A549 (cell line): ENCODE measurements around the gene HIVEP3. TPM values are rescaled to one million over a fixed set of nuclear protein-coding genes. Genes with fewer than 3 reads are reported as not detected.

ENCODE experiments used
- ATAC-seq, 2 experiments: fragments of 200-7000 bp in 1 of 2; fragments of >200 bp in 1 of 2; cut with Nextera tagmentation in 1 of 2; cut with Tn5 transposase in 1 of 2; 3 replicates each; pipeline versions ENCODE4 v1.8.0 to v1.9.1; 2018 to 2020; ENCODE audit warnings: mild to moderate bottlenecking in 1 of 2, moderate library complexity in 1 of 2
- CTCF ChIA-PET: fragments of 300-600 bp; sonication (Branson Sonifier 250); formaldehyde crosslinking; extraction: SDS; loops from one replicate; lab custom pipeline; 2021; ENCODE audit warnings: antibody characterized with exemption, inconsistent platforms; lab: Yijun Ruan, JAX
- POLR2A ChIA-PET: fragments of 350-600 bp; formaldehyde crosslinking; extraction: SDS; loops from one replicate; lab custom pipeline; 2021; ENCODE audit warnings: antibody characterized with exemption, inconsistent platforms; lab: Yijun Ruan, JAX
- DNase-seq, 2 experiments: peaks; one replicate each; pipeline versions ENCODE4 v3.0.0 to v3.0.0-alpha.2; 2011 to 2016; ENCODE audit warnings: low read depth in 1 of 2, low spot score in 1 of 2
- FAIRE-seq: peaks from 2 replicates; lab custom pipeline; 2011; peaks lifted over from hg19 to GRCh38; lab: Jason Lieb, UNC
- H3K27ac ChIP-seq, 2 experiments: fragments of >200 bp; sonication (Bioruptor Twin); formaldehyde crosslinking; 3 replicates each; pipeline ENCODE4 v1.5.1; 2016 to 2017
- H3K4me1 ChIP-seq: fragments of >200 bp; sonication (Bioruptor Twin); formaldehyde crosslinking; 3 replicates; pipeline ENCODE4 v1.6.1; 2016
- H3K4me2 ChIP-seq: fragments of >200 bp; sonication (Bioruptor Twin); formaldehyde crosslinking; 3 replicates; pipeline ENCODE4 v1.6.1; 2016
- H3K4me3 ChIP-seq: fragments of >200 bp; sonication (Bioruptor Twin); formaldehyde crosslinking; 3 replicates; pipeline ENCODE4 v1.5.1; 2016
- H3K9me3 ChIP-seq: fragments of >200 bp; sonication (Bioruptor Twin); formaldehyde crosslinking; 3 replicates; pipeline ENCODE4 v1.6.1; 2016
- CBX2 ChIP-seq: fragments of 200-600 bp; sonication (generic); IDR thresholded peaks from 2 replicates; pipeline ENCODE4 v1.6.1; 2016; ENCODE audit warnings: low read depth, mild to moderate bottlenecking, borderline replicate concordance
- FOSL2 ChIP-seq, 2 experiments: fragments of 450-650 bp in 1 of 2; fragments of >200 bp in 1 of 2; sonication (Bioruptor Twin) in 1 of 2; formaldehyde crosslinking; IDR thresholded peaks; 2 replicates each; pipeline versions ENCODE4 v1.5.0 to v1.6.1; 2016 to 2020; ENCODE audit warnings: mild to moderate bottlenecking in 1 of 2, moderate library complexity in 1 of 2
- GATA3 ChIP-seq: IDR thresholded peaks from 2 replicates; pipeline ENCODE4 v1.6.1; 2012; ENCODE audit warnings: borderline replicate concordance
- HDAC2 ChIP-seq: fragments of 200-600 bp; sonication (generic); IDR thresholded peaks from 2 replicates; pipeline ENCODE4 v1.6.1; 2016
- HOXB13 ChIP-seq: fragments of 250-450 bp; sonication (Bioruptor Pico); IDR thresholded peaks from 2 replicates; pipeline ENCODE4 v1.5.0; 2020; ENCODE audit warnings: low read depth, mild to moderate bottlenecking, moderate library complexity
- JUN ChIP-seq, 2 experiments: fragments of >200 bp; sonication (Bioruptor Twin); formaldehyde crosslinking; IDR thresholded peaks; 2 replicates in 1 of 2; 3 replicates in 1 of 2; pipeline ENCODE4 v1.6.1; 2016 to 2017
- KDM1A ChIP-seq: fragments of 200-600 bp; sonication (generic); IDR thresholded peaks from 2 replicates; pipeline ENCODE4 v1.6.1; 2016; ENCODE audit warnings: low read depth, mild to moderate bottlenecking
- POLR2A ChIP-seq: IDR thresholded peaks from 2 replicates; pipeline ENCODE4 v1.6.1; 2012; ENCODE audit warnings: mild to moderate bottlenecking, low read length
- RAD21 ChIP-seq, 2 experiments: fragments of >200 bp in 1 of 2; sonication (Bioruptor Twin) in 1 of 2; formaldehyde crosslinking in 1 of 2; IDR thresholded peaks in 1 of 2; conservative IDR thresholded peaks in 1 of 2; 2 replicates in 1 of 2; 3 replicates in 1 of 2; pipeline ENCODE4 v1.6.1; 2012 to 2018; ENCODE audit warnings: inconsistent platforms in 1 of 2
- RCOR1 ChIP-seq: fragments of 150-350 bp; IDR thresholded peaks from 2 replicates; pipeline ENCODE4 v1.6.1; 2014; ENCODE audit warnings: antibody characterized with exemption, low read length, low read depth
- SREBF2 ChIP-seq: fragments of 450-650 bp; IDR thresholded peaks from 2 replicates; pipeline ENCODE4 v1.6.1; 2014; ENCODE audit warnings: mild to moderate bottlenecking, moderate library complexity
- ZC3H11A ChIP-seq: fragments of 450-650 bp; IDR thresholded peaks from 2 replicates; pipeline ENCODE4 v1.6.1; 2014; ENCODE audit warnings: antibody characterized with exemption, mild to moderate bottlenecking
- WGBS: methylation state at CpG from one replicate; pipeline ENCODE4 v1.1.6; 2017; ENCODE audit errors: missing lambda C conversion rate; 5-methylcytosine and 5-hydroxymethylcytosine counted together
- polyA plus RNA-seq, 4 experiments: library from polyadenylated mRNA; depleted of rRNA in 3 of 4; stranded (reverse); fragments of >200 nt; fragmentation: RNase III in 1 of 4; extraction: RNeasy Plus Mini Kit Qiagen cat#74134 plus additional on column Dnase treatment in 1 of 4; gene quantifications; 2 replicates in 3 of 4; 3 replicates in 1 of 4; pipeline ENCODE4 v1.2.3, GENCODE V29; 2011 to 2017
- TF ChIP-seq, protein P1 (sequence below): fragments of >200 bp; sonication (Bioruptor Twin); formaldehyde crosslinking; IDR thresholded peaks from 3 replicates; pipeline ENCODE4 v1.6.1; 2016
- TF ChIP-seq, protein P2 (sequence below): IDR thresholded peaks from 2 replicates; pipeline ENCODE4 v1.6.1; 2012
- TF ChIP-seq, protein P3 (sequence below): fragments of >200 bp; sonication (Bioruptor Twin); formaldehyde crosslinking; IDR thresholded peaks from 3 replicates; pipeline ENCODE4 v1.5.1; 2016

HIVEP3 gene
- polyA plus RNA-seq, 2 of the 4 experiments (the other 2 are of a cell fraction) = 1.5 to 2.0 TPM

DNA sequence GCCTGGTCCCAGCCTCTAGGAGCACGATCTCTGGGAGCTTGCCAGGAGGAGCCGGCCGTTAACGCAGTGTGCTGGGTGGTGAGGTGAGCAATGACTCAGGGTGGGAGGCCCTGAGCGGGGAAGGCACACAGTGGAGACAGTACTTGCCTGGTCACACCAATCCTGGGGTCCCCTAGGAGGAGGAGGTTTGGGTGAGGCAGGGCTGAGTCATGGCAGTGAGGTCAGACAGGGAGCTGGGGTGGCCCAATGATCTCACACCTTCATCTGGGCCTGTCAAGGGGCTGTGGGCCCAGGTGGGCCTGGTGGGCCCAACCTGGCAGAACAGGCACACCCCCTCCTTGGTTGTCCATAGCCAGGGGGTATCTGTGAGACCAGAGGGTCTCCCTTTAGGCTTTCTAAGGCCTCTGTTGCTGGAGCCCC, 425.6 kb downstream of the HIVEP3 start (continued):
- TF ChIP-seq CBX2 (no peak), ZC3H11A (no peak), HDAC2 (no peak)
- TF ChIP-seq, protein P1, sequence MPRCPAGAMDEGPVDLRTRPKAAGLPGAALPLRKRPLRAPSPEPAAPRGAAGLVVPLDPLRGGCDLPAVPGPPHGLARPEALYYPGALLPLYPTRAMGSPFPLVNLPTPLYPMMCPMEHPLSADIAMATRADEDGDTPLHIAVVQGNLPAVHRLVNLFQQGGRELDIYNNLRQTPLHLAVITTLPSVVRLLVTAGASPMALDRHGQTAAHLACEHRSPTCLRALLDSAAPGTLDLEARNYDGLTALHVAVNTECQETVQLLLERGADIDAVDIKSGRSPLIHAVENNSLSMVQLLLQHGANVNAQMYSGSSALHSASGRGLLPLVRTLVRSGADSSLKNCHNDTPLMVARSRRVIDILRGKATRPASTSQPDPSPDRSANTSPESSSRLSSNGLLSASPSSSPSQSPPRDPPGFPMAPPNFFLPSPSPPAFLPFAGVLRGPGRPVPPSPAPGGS = no peak

DNA sequence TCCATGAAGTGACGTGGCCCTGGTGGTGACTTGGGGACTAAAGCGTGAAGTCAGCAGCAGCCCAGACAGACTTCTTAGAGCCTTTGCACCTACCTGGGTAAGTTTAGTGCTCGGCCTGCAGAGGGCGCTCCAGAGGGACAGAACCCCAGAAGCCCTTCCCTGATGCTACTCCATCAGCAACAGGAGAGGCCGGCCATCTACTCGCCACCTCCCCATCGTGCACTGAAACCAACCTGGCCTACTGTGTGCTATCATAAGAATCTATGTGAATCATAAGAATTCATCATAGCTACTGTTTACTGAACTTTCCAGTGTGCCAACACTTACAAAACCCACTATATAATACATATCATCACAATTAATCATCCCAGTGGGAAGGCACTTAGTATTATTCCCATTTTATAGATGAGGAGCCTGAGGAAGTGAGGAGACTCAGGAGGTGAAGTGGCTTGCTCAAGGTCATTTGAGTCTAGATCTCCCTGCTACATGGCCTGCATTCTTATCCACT, 426.3 kb downstream of the HIVEP3 start:
- DNase-seq = peak in 1 of 2 experiments; percentile 65

DNA sequence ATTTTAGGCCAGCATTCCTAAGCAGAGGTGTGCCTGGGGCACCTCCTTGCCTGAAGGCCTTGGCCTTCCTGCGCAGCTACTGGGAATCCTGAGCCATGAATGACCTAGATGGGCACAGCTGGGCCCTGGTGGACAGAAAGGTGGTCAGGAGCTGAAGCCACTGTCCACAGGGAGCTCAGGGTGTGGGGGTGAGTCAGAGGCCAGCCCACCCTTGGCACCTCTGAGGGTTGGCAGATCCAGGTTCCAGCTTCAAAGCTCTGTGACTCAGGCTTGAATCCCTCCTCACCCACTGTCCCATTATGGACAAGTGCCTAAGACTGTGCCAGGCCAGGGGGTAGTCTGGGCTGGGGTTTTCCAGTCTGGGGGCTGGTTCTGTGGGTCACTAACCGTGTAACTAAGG, 427.8 kb downstream of the HIVEP3 start:
- POLR2A ChIA-PET = no interaction called here
- Histone ChIP-seq H3K9me3 (no peaks in the 10 kb centered on the region), H3K4me3 (no peak overlapping the region), H3K27ac (peak overlapping the region; percentile 82 to 100; a peak in 5 of 6 replicates), H3K4me2 (no peak overlapping the region), H3K4me1 (peaks cover 74% of the 10 kb centered on the region)
- TF ChIP-seq SREBF2 (no peak), JUN (IDR thresholded peaks at IDR 0.05) (no peak), POLR2A (no peak)
- CTCF ChIA-PET = interaction anchor here (0.9 to 4.2 kb wide), 7 partner anchors 9 to 208 kb away, joined by 3 to 32 read pairs (median 7); no protein-coding TSS in a partner anchor
- 40% methylated on average over 1 of the region's 2 CpGs for WGBS
- no peak for FAIRE-seq
- no peak for DNase-seq
- no peak for ATAC-seq

More for the DNA sequence above, 426.3 kb downstream of the HIVEP3 start:
- ChIA-PET POLR2A (interaction anchor here (1.1 kb wide), 1 partner anchor 15 kb away, joined by 3 read pairs; no protein-coding TSS in a partner anchor), CTCF (interaction anchor here (0.7 to 5.5 kb wide), 15 partner anchors 9 to 209 kb away, joined by 3 to 45 read pairs (median 5); partner anchors contain the start of gene EDN2)
- WGBS = 35% methylated on average over 4 of the region's 7 CpGs
- peak; percentile 14 to 43; a peak in 3 of 6 replicates for ATAC-seq
- Histone ChIP-seq H3K9me3 (no peaks in the 10 kb centered on the region), H3K4me1 (peaks cover 72% of the 10 kb centered on the region), H3K4me2 (peak overlapping the region; percentile 62), H3K27ac (peak overlapping the region; percentile 82 to 100), H3K4me3 (no peak overlapping the region)
- peak; percentile 30; the same call in 1 of the 2 replicates for TF ChIP-seq GATA3
- TF ChIP-seq, protein P2, sequence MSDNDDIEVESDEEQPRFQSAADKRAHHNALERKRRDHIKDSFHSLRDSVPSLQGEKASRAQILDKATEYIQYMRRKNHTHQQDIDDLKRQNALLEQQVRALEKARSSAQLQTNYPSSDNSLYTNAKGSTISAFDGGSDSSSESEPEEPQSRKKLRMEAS = no peak
- no peak for TF ChIP-seq FOSL2 (IDR thresholded peaks at IDR 0.05)
- TF ChIP-seq FOSL2 (CRISPR knock-in tag; IDR thresholded peaks at IDR 0.05) = peak; percentile 21; the same call in 1 of the 2 replicates
- TF ChIP-seq RAD21 (conservative IDR thresholded peaks at IDR 0.05 in 1 of 2, IDR thresholded peaks at IDR 0.05 in 1 of 2) = peak in 1 of 2 experiments; percentile 23; a peak in 1 of 5 replicates
- TF ChIP-seq RCOR1 = no peak
- TF ChIP-seq KDM1A = peak; percentile 55; the same call in 1 of the 2 replicates
- TF ChIP-seq, protein P3, sequence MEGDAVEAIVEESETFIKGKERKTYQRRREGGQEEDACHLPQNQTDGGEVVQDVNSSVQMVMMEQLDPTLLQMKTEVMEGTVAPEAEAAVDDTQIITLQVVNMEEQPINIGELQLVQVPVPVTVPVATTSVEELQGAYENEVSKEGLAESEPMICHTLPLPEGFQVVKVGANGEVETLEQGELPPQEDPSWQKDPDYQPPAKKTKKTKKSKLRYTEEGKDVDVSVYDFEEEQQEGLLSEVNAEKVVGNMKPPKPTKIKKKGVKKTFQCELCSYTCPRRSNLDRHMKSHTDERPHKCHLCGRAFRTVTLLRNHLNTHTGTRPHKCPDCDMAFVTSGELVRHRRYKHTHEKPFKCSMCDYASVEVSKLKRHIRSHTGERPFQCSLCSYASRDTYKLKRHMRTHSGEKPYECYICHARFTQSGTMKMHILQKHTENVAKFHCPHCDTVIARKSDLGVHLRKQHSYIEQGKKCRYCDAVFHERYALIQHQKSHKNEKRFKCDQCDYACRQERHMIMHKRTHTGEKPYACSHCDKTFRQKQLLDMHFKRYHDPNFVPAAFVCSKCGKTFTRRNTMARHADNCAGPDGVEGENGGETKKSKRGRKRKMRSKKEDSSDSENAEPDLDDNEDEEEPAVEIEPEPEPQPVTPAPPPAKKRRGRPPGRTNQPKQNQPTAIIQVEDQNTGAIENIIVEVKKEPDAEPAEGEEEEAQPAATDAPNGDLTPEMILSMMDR = peak; percentile 50
- no peak for TF ChIP-seq HOXB13 (CRISPR knock-in tag)
- no peak for FAIRE-seq

- WGBS = 88% methylated on average over 5 of the region's 5 CpGs
- no peaks in the 10 kb centered on the region for H3K9me3 ChIP-seq
- H3K27ac ChIP-seq = no peak overlapping the region; a peak in 1 of 6 replicates
- H3K4me2 ChIP-seq = no peak overlapping the region
- DNase-seq = no peak
- no peak for ATAC-seq
- FAIRE-seq = no peak
- TF ChIP-seq, protein P3 = no peak
- no peak for TF ChIP-seq FOSL2 (IDR thresholded peaks at IDR 0.05)
- no peak for TF ChIP-seq FOSL2 (CRISPR knock-in tag; IDR thresholded peaks at IDR 0.05)
- ChIA-PET CTCF (interaction anchor here (4.2 kb wide), 1 partner anchor 25 kb away, joined by 32 read pairs; no protein-coding TSS in a partner anchor), POLR2A (no interaction called here)
- no peak overlapping the region for H3K4me3 ChIP-seq
- peaks cover 74% of the 10 kb centered on the region for H3K4me1 ChIP-seq
These were observed 429.2 kb downstream of the HIVEP3 start for GRCh38 chr1:41489561-41489960.
